SK-N-MC (cell line): ENCODE results near the gene SAMSN1.

Experiments used
- EZH2 ChIP-seq: fragments of 200-600 bp; sonication (generic); IDR thresholded peaks from one replicate; pipeline ENCODE4 v1.6.1; 2017; ENCODE audit warnings: antibody characterized with exemption
- POLR2AphosphoS5 ChIP-seq: IDR thresholded peaks from 2 replicates; pipeline ENCODE4 v1.6.1; 2012; ENCODE audit warnings: mild to moderate bottlenecking, low read depth, low read length, borderline replicate concordance

- TF ChIP-seq EZH2 (no peak), POLR2AphosphoS5 (no peak)
Measured at GRCh38 chr21:14453339-14454015, 92.6 kb downstream of the SAMSN1 start.
